ENCODE data around the gene LYRM1.
"Not testable (repeated sequence)": the region's sequence is repeated elsewhere in the genome, so short reads cannot be mapped to it uniquely, and the experiment has no call there.

LYRM1 gene

GRCh38 chr16:20901436-20902112 lies 1.0 kb downstream of the LYRM1 start:
- DNase-seq (ENCODE audit: low read depth, low spot score), result no peak

- no peak for DNase-seq (ENCODE audit: low read depth, low spot score)
Measured at GRCh38 chr16:20902426-20902825, 1.9 kb downstream of the LYRM1 start.

DNA sequence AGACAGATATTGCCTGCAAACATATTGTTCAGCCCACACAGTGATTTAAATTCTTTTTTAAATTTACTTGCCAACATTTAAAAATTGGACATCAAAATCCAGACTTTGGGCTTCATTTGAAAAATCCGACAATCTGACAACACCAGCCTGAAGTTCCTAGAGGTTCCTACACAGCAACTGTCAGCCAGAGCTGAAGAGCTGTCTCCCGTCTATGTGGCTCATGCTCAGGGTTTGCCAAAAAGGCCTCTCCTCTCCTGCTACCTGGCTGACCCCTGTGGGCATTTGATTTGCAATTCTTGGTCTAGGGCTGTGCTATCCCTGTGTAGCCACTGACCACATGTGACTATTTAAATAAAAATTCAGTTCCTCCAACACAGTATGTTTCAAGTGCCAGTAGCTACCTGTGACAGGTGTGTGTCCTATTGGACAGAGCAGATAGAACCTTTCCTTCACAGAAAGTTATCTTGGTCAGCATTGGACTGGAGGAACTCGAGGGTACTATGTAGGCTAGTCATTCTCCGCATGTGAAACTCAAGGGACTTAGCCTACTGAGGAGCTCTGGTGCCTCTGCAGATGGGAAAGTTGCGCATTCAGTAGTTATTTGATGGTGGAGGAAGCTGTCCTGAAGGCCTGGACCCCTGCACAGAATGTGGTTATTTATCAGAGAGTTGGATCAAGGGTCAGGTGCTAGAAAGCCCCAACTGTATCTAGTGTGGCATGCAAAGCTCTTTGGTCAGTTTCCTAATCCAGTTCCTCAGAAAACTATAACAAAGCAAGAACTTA lies 2.7 kb downstream of the LYRM1 start:
- no peak for DNase-seq (ENCODE audit: low read depth, low spot score)

DNA sequence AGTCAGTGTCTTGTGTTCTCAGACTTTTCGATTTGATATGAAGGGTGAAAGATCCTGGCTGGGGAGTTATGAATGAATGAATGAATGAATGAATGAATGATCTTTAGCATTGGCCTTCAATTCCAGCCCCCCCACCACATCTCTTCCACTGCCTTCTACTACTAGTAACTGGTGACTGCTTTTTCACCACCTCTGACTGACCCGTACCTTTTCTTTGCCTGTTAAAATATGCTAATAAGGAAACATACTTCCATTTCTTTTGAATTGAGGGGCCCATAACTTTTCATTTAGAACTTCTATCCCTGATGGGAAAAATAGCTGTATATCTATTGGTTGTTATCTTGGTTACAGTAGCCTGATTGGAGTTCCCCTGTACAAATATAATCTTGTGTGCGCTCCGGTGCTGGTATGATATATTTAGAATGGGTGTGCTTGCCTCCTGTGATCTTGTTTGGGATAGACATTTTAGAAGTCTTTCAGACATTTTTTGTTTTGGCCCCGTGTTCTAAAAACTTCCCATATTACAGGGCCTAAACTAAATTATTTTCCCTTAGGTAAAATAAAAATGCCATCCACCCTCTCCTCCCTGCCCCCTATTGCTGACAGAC lies 3.4 kb downstream of the LYRM1 start:
- DNase-seq (ENCODE audit: low read depth, low spot score), result no peak

- no peak for DNase-seq (ENCODE audit: low read depth, low spot score)
Measured at GRCh38 chr16:20904507-20905081, 4.0 kb downstream of the LYRM1 start.

- DNase-seq (ENCODE audit: low read depth, low spot score), result no peak
Measured at GRCh38 chr16:20905576-20905975, 5.0 kb downstream of the LYRM1 start.

DNA sequence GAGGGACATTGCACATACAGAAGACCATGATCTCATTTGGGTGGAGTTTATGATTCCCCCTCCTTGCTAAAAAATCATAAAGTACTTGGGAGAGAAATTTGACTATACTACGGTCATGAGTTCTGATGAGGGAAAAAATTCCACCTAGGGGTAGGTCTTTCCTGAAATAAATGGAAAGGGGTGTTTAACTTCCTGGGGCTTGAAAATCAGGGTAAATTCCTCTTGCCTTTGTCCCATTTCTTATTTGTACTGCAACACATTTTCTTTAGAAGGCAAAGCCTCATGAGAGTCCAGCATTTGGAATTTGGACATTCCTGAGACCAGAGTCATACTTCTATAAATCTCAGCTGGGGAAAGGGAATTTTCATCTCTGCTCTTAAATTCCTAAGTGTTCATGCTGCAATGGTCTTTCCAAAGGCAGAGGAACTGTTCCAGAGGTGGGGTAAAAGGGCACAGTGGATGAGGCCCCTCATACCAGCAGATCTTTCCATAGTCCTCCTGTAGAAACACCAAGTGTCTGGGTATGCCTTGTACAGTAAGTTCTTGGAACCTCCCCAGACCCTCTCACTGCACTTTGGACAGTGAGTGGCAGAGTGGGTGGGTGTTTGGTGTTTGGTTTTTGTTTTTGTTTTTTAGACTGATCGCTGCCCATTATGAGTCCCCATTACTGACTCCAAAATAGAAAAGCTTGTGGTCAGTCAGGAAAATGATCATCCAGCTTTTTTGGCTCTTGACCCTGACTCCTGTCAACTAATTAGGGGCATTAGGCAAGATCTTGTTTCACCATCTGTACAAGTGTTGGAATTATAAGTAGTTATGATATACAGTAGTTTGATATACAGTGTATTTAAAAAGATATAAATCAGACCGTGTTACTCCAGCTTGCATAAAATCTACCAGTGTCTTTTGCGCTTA lies 6.0 kb downstream of the LYRM1 start:
- no peak for DNase-seq (ENCODE audit: low read depth, low spot score)

DNA sequence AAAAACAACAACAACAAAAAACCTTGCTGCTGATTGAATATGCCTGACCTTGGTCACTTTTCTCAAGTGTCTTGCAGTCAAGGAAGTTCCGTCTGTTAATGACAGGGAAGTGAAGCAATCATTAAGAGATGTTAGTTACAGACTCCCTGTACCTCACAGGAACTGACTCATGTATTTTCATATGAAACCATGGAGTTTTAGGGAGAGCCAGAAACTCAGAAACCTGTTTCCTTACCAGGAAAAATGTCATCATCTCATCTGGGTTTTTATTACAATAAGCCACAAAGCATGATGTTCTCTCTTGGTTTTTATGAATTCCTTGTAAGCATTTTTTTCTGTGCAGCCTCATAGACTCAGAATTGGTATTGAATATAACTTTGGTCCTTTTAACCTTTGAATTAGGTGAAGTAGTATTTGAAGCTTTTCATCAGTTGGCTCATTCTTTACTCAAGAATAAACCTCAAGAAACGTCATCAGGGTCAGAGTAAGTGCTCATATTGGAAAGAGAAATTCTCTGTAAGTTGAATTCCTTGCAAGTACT lies 10.3 kb downstream of the LYRM1 start:
- no peak for DNase-seq (ENCODE audit: low read depth, low spot score)

DNA sequence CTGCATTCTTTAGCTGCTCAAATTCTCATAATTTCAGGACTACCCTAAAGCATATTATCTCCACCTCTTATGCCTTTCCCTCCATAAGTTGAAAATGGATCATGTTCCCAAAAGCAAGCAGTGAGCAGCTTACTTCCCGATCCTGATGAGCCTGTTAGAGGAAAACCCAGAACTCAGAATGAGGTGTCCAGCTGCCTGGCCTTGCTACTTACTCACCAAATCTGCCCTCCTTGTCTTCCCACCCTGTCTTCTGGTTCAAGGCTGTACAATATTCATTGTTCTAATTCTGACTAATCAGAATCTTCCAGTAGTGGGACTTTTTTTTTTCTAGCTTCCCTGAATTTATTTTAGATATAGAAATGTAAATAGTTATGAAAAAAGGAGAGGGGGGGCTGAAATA lies 10.8 kb downstream of the LYRM1 start:
- no peak for DNase-seq (ENCODE audit: low read depth, low spot score)

GRCh38 chr16:20916289-20916688 lies 15.7 kb downstream of the LYRM1 start:
- no peak for DNase-seq (ENCODE audit: low read depth, low spot score)

GRCh38 chr16:20916942-20917341 lies 16.4 kb downstream of the LYRM1 start:
- no peak for DNase-seq (ENCODE audit: low read depth, low spot score)

- DNase-seq (ENCODE audit: low read depth, low spot score), result no peak
Measured at GRCh38 chr16:20918486-20919239, 18.1 kb downstream of the LYRM1 start.

DNA sequence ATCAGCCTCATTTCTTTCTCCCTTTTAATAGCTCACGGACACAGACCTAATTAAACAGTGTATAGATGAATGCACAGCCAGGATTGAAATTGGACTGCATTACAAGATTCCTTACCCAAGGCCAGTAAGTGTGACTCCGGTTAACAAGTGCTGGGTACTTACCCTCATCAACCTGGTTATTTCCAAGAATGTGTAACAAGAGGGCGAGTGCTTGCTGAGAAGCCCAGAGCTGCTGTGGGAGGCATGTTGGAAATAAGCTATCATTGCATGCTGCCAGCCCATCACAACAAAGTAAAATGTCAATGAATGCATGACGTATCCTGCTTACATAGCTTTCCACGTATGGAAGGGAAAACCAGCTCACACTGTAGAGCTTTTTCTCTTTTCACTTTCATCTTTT lies 19.5 kb downstream of the LYRM1 start:
- no peak for DNase-seq (ENCODE audit: low read depth, low spot score)

GRCh38 chr16:20920799-20921198 lies 20.2 kb downstream of the LYRM1 start:
- DNase-seq (ENCODE audit: low read depth, low spot score), result no peak

GRCh38 chr16:20923876-20924275 lies 23.3 kb downstream of the LYRM1 start:
- DNase-seq (ENCODE audit: low read depth, low spot score), result no peak

GRCh38 chr16:20925751-20926150 lies 25.2 kb downstream of the LYRM1 start:
- no peak for DNase-seq (ENCODE audit: low read depth, low spot score)

GRCh38 chr16:20928774-20929411 lies 28.3 kb downstream of the LYRM1 start:
- no peak for DNase-seq (ENCODE audit: low read depth, low spot score)

- DNase-seq (ENCODE audit: low read depth, low spot score), result not testable (repeated sequence)
Measured at GRCh38 chr16:20929676-20930364, 29.2 kb downstream of the LYRM1 start.

DNA sequence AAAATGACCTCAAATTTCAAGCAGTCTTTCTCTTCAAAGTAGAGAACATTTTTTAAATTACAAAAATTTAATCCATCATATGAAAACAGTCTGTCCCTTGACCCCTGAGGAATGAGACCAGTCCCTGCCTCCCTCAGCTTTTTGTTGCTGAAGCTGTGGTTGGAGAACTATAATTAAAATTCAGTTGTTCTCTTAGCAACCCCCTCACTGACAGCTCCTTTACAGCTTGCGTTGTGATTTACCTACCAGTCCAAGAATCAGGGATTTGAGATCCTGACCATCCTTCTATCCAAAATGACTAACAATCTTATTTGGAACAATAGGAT lies 29.8 kb downstream of the LYRM1 start:
- DNase-seq (ENCODE audit: low read depth, low spot score), result no peak
